NCI-H2029 (cell line): ENCODE measurements around the gene CCDC12.

Experiments used
- DNase-seq: peaks from one replicate; lab custom pipeline; 2025; lab: John Stamatoyannopoulos, UW

The CCDC12 gene

DNA sequence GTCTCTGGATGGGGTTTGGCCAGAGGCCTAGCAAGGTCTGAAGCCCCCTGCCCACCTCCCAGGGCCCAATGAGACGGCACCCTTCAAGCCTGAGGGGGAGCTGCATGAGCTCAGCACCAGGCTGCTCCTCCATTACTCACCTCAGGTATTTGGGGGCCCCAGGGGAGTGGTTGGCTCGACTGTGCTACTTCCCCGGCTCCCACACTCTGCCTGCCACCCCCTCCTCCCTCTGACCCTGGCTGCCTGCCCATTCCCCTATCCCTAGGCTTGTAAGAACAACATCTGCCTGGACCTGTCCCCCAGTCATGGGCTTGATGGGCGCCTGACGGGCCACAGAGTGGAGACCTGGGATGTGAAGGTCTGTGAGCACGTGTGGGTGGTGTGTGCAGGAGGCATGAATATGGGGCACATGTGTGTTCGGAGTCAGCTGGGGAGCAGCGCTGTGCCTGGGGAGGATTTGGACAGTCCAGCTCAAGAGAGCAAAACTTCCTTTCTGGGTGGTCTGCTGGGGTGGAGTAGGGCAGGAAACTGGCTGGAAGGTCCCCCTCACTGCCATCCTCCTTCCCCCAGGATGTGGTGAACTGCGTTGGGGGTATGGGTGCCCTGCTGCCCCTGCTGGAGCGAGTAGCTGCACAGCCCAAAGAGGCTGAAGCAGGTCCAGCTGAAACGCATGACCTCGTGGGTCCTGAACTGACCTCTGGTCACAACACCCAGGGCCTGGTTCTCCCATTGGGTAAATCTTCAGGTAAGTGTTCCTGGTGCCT lies 20.3 kb upstream of the CCDC12 start:
- no peak for DNase-seq

DNA sequence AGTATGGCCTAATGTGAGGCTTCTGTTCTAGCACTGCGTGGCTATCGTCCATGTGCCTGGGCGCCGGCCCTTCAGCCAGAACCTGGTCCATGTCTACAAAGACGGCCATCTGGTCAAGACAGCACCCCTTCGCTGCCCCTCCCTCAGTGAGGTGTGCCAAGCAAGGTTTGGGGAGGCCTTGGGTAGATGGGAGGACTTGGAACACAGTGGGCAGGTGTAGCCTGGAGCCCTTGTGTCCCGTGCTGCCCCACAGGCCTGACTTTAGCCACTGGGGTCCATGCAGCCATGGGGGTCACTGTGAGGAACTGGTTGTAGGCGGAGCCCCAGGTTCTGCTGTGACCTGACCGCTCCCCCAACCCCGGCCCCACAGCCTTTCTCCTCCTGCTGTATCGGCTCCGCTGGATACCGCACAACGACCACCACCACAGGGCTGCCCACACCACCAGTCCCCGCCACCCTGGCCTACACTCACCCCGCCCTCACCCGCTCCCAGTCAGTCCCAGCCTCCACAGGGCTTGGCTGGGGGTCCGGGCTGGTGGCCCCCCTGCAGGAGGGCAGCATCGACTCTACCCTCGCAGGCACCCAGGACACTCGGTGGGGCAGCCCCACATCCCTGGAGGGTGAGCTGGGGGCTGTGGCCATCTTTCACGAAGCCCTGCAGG lies 19.5 kb upstream of the CCDC12 start:
- DNase-seq: no peak

DNA sequence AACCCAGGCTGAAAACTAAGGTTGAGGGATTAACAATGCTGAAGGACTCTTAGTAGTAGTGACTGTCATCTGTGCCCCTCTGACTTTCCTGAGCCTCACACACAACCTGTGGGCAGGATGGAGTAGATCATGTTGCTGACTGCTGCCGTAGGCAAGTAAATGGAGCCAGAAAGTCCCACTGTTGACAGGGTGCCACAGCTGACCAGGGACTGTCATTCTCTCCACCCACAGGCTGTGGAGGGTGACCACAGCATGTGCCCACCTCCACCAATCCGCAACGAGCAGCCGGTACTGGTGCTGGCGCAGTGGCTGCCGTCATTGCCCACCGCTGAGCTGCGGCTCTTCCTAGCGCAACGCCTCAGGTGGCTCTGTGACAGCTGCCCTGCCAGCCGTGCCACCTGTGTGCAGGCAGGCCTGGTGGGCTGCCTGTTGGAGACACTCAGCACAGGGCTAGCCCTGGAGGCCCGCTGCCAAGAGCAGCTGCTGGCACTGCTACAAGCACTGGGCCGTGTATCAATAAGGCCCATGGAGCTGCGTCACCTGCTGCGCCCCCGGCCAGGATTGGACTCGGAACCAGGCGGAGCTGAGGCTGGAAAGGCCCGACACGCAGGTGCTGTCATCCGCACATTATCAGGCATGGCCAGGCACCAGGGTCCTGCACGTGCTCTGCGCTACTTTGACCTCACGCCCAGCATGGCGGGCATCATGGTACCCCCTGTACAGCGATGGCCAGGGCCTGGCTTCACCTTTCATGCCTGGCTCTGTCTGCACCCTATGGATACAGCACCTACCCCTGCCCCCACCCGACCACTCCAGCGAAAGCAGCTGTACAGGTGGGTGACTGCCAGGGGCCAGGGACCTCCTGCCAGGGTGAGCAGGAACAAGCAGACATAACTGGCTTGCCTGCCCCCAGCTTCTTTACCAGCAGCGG lies 18.5 kb upstream of the CCDC12 start:
- DNase-seq: peak; percentile 22

DNA sequence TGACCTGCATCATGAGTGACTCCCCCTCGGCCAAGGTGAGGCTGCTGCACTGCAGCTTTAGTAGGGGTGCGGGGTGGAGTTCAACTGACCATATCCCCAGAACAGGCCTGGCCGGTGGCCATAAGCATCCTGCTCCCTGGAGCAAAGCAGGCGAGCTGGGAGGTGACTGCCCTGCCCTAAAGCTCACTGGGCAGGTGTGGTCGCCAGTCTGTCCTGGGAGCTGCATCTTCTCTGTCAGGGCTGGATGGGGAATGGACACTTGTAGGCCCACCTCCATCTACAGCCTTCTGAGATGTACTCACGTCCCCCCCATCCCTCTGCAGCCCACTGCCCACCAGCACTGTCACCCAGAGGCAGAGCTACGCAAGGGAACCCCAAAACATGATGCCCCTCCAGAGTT lies 17.4 kb upstream of the CCDC12 start:
- no peak for DNase-seq

DNA sequence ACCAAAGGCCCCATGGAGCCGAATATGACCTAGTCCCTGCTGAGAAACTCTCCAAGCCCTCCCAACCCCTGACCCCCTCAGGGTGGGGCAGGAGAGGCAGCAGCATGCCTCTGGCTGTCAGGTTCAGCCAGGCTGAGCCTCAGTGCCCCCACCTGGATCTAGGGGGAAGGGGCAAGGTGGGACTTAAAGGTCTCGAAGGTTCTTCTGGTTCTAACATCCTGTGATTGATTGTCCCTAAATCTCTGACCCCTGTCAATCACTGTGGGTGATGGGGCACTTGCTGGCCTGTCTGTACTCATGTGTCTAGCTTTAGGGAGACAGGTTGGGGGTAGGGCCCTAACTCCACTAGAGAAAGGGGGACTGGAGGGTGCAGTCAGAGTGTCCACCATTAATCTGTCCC lies 16.7 kb upstream of the CCDC12 start:
- DNase-seq: no peak

DNA sequence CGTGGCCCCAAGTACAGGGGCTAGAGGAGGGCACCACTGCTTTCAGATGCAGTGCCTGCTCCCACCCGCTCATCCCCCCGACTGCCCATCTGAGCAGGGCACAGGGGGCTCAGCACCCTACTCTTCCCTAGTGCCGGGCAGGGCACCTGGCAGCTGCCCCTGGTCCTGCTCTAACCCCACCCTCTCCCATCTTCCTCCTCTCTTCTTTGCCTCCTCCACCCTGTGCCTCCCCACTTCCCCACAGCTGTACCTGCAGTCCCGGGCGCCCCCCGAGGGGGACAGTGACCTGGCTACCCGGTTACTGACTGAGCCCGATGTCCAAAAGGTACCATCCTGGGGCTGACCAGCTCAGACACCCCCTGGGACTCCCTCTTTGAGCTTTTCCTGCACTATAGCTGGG lies 15.7 kb upstream of the CCDC12 start:
- no peak for DNase-seq

DNA sequence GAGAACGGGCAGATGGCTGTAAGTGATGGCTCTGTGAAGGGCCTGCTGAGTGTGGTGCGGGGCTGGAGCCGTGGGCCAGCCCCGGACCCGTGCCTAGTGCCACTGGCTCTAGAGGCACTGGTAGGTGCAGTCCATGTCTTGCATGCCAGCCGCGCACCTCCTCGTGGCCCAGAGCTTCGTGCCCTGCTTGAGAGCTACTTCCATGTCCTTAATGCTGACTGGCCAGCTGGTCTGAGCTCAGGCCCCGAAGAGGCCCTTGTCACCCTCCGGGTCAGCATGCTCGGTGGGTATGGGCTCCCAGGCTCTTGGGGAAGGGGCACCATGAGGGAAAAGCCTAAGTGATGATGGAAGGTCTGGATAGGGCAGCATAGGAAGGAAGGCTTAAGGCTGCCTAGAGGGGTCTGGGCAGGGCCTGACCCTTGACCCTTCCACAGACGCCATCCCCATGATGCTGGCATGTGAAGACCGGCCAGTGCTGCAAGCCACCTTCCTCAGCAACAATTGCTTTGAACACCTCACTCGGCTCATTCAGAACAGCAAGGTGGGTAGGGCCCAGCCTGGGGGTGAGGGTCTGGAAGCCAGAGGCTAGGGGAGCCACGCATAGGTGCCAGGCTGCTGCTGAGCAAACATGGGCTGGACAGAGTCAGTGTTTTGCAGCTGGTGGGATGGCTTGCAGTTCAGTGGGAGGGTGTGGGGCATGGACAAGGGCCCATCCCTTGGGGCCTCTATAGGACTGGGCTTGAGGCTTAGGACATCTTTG lies 15.0 kb upstream of the CCDC12 start:
- no peak for DNase-seq

DNA sequence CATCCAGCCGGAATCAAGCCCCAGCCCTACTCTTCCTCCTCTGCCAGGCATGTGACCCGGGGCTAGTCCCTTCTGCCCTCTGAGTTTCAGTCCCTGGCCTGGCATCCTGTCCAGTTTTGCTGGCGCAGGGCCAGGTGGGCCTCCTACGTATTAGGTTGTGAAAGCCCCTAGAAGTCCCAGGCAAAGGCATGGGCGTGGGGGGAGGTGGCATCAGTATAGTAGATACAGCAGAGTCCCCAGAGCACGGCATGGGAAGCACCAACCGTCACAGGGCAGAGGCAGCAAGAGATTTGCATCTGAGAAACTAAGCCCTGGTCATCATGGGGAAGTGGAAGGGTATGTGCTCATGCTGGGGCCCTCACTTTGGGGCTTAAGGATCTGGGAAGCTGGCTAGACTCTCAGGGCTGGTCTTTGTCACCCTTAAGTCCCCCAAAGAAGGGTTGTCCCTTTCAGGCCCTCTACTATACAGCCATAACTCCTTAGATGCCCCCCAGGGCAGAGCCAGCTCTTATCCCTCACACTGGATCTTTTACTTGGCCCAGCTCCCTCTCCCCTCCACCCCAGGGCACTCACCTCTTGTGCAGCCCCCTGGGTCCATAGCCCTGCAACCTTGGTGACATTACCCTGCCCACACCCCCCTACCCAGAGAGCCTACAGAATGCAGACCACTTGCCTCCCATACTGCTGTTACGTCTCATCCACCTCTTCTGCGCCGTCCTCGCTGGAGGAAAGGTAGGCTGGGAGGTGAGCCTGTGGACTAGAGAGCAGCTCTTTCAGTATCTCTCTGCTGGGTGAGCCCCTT lies 14.2 kb upstream of the CCDC12 start:
- DNase-seq: no peak

DNA sequence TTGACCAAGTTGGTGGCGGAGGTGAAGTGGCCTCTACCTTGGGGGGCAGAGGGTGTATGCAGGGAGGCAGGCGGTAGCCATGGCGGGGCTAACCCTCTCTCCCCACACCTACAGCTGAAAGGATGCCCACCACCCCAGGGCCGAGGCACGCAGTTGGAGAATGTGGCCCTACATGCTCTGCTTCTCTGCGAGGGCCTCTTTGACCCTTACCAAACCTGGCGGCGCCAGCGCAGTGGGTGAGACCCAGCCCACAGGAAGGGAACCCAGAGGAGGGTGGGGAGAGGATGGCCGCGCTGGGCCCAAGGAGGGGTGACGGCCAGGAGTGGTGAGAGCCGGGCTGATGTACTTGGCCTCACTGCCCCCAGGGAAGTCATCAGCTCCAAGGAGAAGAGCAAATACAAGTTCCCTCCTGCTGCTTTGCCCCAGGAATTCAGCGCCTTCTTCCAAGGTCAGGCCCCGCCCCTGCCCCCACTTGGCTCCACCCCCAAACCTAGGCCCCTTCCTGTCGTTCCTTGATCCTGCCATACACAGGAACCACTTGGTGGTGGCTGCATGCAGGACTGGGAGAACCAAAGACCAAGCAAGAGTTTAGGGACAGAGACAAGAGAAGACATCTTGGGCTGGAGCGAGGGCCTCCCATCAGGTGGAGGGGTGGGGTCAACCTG lies 12.7 kb upstream of the CCDC12 start:
- no peak for DNase-seq

DNA sequence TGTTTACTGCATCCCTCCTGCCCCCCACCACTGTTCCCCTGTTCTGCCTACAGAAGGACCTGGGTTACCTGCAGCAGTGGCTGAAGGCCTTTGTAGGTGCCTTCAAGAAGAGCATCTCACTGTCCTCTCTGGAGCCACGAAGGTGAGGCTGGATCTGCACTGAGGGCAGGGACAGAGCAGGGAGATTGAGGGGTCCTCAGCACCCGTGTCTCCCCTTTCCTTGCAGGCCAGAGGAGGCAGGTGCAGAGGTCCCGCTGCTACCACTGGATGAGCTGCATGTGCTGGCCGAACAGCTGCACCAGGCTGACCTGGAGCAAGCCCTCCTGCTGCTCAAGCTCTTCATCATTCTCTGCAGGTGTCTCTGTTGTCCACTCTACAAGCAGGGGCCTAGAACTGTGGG lies 12.1 kb upstream of the CCDC12 start:
- DNase-seq: no peak

DNA sequence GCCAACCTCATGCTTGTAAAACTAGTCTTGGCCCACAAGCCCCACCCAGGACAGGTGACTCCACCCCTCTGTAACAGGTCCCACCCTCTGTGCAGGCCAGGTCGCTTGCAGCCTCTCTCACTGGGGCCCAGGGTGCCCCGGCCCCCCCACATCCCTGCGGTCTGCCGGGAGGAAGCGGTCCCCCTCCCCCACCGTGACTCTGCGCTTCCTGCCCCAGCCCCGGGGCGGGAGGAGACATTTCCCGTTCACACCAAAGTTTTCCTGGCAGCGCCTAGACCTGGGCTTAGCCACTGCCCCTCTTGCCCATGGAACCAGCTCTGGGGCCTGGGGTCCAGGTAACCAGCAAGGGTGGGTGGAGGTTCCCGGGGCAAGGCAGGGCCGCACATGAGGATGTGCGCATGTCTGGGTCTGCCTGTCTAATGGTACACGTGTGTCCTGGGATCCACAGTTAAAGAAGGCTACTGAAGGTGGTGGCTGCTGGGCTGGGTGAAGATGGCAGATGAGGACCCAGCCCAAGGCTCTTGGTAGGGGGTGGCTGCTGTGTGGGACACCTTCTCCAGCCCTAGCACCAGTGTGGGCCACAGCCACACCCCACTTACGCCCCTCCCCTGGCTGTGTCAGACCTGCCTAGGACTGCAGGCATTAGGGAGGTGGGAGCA lies 11.3 kb upstream of the CCDC12 start:
- no peak for DNase-seq

DNA sequence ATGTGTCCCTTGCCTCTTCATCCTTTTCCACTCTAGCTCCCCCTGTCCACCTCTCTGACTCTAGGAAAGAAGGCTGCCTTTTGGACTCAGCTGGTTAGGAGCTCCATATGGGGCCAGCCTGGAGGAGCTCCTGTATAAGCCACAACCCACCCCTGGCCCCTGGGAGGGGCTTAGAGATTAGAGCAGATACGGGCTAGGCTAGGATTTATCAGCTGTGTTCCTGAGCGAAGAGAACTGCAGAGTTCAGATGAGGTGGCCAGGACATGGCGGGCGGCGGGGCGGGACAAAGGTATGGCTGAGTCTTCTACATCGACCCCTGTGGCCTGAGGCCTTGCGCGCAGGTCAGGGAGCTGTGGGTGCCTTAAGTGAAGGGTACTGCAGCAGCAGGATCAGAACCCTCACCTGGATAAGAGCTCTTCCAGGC lies 10.8 kb upstream of the CCDC12 start:
- no peak for DNase-seq

DNA sequence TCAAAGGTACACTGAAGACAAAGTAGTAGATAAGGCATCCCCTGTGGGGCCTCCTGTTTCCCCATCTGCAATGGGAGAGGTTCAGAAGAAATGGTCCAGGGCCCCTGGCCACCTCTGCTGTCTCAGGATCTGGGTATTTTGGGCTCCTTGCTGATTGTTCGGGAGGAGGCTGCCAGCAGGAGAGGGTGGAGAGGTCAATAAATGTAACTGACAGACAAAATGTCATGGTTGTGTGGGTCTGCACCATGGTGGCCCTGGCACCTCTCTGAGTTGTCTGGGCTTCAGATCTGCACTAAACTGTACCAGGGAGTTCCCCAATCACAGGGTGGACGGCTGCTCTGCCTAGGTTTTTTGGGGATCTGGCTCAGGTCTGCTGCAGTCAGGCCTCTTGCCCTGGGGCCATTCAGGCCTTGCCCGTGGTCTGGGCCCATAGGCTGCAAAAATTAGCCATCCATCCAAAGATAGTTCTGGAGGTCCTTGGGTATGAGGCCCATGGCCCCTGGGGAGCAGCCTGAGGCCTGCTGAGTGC lies 10.3 kb upstream of the CCDC12 start:
- no peak for DNase-seq

DNA sequence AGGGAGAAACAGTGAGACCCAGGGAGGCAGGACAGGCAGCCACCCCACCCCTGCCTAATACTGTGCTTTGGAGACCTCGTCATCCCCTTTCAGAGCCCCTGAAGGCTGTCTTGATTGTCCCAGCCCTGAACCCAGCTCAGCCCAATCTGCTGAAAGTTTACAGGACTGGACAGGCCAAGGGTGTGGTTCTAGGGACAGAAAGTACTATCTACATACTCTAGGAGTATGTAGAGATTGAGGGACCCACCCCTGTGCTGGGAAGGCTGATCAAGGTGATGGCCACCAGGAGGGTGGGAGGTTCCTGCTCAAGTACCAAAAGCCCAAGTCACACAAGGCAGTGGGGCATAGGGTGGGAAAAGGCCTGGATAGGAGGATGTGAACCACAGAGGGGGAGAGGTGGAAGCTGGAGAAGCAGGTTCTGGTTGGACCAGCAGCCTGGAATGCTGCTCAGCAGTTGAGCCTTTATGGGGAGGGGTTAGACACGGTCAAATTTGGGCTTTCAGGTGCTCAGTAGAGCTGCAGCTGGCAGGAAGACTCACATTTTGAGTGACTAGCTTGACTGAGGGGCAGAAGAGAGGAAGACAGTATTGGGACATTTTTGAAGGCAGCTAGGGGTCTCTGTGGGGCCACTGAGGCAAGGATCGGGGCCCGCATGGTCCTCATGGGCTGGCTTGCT lies 9.6 kb upstream of the CCDC12 start:
- DNase-seq: no peak

DNA sequence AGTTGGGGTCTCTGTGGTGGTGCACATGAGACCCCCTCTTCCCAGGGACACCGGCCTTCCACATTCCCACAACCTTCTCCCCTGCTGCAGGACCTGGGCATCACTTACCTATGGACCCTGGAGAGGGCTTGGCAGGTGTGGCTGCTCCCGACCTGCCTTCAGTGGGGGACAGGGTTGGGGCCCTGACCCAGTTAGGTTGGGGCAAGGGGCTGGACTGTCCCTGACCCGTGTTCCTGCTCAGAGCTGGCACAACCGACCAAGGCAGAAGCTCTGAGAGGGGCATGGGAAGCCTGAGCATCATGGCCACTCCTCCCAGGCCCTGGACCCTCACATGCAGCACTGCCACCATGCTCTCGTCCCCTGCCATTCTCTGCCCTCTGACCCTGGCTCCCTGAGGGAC lies 9.0 kb upstream of the CCDC12 start:
- DNase-seq: no peak

DNA sequence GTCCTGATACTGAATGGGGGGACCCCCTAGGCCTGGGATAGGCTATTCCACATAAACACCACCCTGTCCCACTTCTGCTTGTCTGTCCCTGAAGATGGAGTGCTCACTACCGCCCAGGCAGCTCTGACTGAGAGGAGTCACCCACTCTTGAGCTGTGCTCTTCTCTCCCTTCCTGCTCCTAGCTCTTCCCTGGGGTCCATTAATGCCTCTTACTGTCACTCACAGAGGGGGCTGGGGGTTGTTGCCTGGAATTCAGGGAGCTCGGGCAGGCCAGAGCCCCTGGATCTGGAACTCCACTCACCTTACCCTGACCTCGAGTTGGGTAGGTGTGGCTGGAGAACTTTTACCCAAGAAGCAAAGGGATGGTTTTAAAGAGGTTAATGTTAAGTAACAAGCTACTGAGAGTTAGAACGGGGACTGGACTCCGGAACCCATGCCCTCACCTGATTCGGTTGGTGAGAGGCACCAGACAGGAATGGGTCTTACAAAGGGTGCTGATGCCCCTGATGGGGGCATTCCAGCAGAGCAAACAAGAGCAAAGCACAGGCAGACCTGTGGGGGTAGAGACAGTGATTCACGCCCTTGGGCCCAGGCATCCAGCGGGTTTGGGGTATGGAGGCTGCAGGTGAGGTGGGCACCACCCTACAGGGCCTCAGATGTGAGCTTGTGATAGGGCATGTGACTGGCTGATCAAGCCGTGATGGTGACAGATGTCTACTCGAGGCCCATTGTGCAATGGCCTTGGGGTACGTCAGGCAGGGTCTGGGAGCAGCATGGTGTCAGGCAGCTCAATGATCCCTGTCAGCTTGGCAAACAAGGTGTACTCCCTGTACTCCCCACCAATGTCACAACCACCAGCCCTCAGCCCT lies 8.3 kb upstream of the CCDC12 start:
- DNase-seq: no peak

DNA sequence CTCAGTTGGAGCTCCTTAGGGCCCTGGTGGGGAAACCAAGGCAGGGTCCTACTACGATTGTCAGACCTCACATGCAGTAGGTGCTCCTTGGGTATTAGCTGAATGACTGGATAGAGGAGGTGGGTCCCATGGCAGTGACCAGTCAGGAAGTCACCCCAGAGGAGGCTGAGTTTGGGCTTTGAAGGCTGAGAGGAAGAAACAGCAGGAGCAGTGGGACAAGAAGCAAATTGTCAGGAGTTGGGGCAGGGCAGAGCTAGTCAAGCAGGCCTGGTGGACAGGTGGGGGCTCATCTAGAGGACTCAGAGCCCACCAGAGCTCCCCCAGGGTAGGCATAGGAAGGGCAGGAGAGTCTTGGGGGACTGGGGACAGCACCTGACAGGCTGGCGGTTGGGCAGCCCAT lies 6.0 kb upstream of the CCDC12 start:
- DNase-seq: no peak

DNA sequence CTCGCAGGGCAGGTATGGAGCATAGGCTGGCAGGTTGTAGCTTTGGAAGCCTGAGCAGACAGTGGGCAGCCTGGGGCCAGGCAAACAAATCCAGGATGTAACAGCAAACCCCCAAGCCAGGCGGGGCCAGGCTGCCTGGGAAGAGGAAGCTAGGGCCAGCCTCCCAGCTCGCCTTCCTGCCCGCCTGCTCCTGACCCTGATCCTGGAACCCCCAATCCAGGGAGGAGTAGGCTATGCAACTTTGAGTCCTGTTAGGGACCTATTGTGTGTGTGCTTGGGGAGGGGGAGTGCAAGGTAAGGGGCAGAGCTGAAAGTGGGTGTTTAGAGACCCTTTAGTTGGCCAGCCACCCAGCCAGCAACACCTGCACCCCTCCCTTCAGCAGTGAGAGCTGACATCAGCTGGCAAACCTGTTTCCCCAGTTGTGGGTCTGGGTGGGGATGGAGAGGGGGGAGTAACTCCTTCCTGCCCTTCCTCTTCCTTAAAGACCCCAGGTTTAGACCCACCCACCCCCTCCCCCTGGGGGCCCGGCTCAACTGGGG lies 5.5 kb upstream of the CCDC12 start:
- no peak for DNase-seq
